Limb (tissue), 2 donors: ENCODE measurements around the gene PDK4.

ENCODE experiments used
- DNase-seq, 2 donors: peaks; one replicate each; pipeline ENCODE4 v3.0.0-alpha.2; 2016; ENCODE audit errors: extremely low spot score in 2 of 2

The PDK4 gene

GRCh38 chr7:95596198-95597063 lies at the start of gene PDK4:
TSS of gene PDK4 (minus strand) at chr7:95596516. CDS start at chr7:95596293, 223 bp downstream.
- peak; percentile 69 to 78 for DNase-seq

GRCh38 chr7:95642173-95642572 lies 45.9 kb upstream of the PDK4 start:
- DNase-seq, result no peak

GRCh38 chr7:95636140-95636940 lies 40.0 kb upstream of the PDK4 start:
- no peak for DNase-seq

GRCh38 chr7:95632609-95633008 lies 36.3 kb upstream of the PDK4 start:
- no peak for DNase-seq

- no peak for DNase-seq
Measured at GRCh38 chr7:95631527-95631926, 35.2 kb upstream of the PDK4 start.

GRCh38 chr7:95630702-95631458 lies 34.6 kb upstream of the PDK4 start:
- no peak for DNase-seq

GRCh38 chr7:95628831-95629439 lies 32.6 kb upstream of the PDK4 start:
- no peak for DNase-seq

- DNase-seq, result no peak
Measured at GRCh38 chr7:95623788-95624187, 27.5 kb upstream of the PDK4 start.

- DNase-seq, result no peak
Measured at GRCh38 chr7:95622859-95623258, 26.5 kb upstream of the PDK4 start.

GRCh38 chr7:95622001-95622549 lies 25.8 kb upstream of the PDK4 start:
- DNase-seq, result no peak

GRCh38 chr7:95621404-95621803 lies 25.1 kb upstream of the PDK4 start:
- DNase-seq, result no peak

- DNase-seq, result no peak
Measured at GRCh38 chr7:95620631-95621030, 24.3 kb upstream of the PDK4 start.

- DNase-seq, result no peak
Measured at GRCh38 chr7:95619921-95620320, 23.6 kb upstream of the PDK4 start.

GRCh38 chr7:95619517-95619916 lies 23.2 kb upstream of the PDK4 start:
- no peak for DNase-seq

GRCh38 chr7:95614442-95614940 lies 18.2 kb upstream of the PDK4 start:
- DNase-seq, result no peak

GRCh38 chr7:95611224-95611623 lies 14.9 kb upstream of the PDK4 start:
- no peak for DNase-seq

GRCh38 chr7:95609277-95609971 lies 13.1 kb upstream of the PDK4 start:
- peak in 1 of 2 donors; percentile 43 for DNase-seq

- DNase-seq, result peak; percentile 80 to 90
Measured at GRCh38 chr7:95608359-95609173, 12.2 kb upstream of the PDK4 start.

- no peak for DNase-seq
Measured at GRCh38 chr7:95607561-95607960, 11.2 kb upstream of the PDK4 start.
